Fibroblast of pulmonary artery (primary cell): ENCODE measurements around the gene KIAA0586.
"Not testable (repeated sequence)": the region's sequence is repeated elsewhere in the genome, so short reads cannot be mapped to it uniquely, and the experiment has no call there.

ENCODE experiments used
- DNase-seq: peaks from one replicate; pipeline ENCODE4 v3.0.0-alpha.2; 2010; ENCODE audit warnings: low read depth
- H3K4me3 ChIP-seq: replicated peaks from 2 replicates; pipeline ENCODE4 v1.5.1; 2011; ENCODE audit warnings: low read depth, mild to moderate bottlenecking, control low read depth, low read length, moderate library complexity
- CTCF ChIP-seq: IDR thresholded peaks from 2 replicates; pipeline ENCODE4 v1.5.1; 2011; ENCODE audit warnings: mild to moderate bottlenecking, control low read depth, low read length, inconsistent platforms; ENCODE audit errors: missing control alignments

KIAA0586 gene

DNA sequence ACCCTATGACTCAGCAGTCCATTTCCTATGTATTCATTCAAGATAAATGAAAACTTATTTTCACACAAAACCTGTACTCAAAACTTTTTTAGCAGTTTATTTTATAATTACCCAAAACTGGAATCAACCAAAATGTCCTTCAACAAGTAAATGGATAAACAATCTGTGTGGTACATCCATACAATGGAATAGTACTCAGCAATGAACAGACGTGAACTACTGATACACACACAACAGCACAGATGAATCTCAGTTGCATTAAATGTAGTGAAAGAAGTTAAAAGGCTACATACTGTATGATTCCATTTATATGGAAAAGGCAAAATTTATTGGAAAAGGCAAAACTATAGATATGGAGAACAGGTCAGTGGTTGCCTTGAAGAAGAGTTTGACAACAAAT, 90.1 kb downstream of the KIAA0586 start:
- DNase-seq = no peak
- TF ChIP-seq CTCF = no peak
- H3K4me3 ChIP-seq = no peak overlapping the region

- H3K4me3 ChIP-seq, DNase-seq: not testable (repeated sequence)
Measured at GRCh38 chr14:58525691-58526090, 98.2 kb downstream of the KIAA0586 start.

- peak; percentile 71 for DNase-seq
- H3K4me3 ChIP-seq = no peak overlapping the region
- no peak for TF ChIP-seq CTCF
Measured at GRCh38 chr14:58533446-58533845, 105.9 kb downstream of the KIAA0586 start.

DNA sequence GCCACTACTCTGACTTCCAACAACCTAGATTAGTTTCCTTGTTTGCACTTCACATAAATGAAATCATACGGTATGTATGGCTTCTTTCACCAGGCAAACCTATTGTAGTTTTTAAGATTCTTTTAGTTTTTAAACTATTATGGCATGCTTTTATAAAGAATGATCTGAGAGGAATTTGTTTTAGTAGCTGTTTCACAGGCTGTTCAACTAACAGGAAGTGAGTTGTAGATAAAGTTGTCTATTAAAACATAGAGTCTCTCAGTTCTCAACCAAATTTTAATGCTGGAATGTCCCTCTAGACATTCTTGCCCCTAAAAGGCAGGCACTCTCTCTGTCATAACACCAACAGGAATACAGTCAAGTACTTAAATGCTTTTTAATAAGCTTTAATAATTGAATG, 107.5 kb downstream of the KIAA0586 start:
- DNase-seq = peak; percentile 75
- TF ChIP-seq CTCF = no peak
- H3K4me3 ChIP-seq = no peak overlapping the region

GRCh38 chr14:58537004-58537403, 109.5 kb downstream of the KIAA0586 start:
- TF ChIP-seq CTCF = no peak
- no peak overlapping the region for H3K4me3 ChIP-seq
- DNase-seq = no peak

- no peak for DNase-seq
- no peak overlapping the region for H3K4me3 ChIP-seq
- TF ChIP-seq CTCF = no peak
Measured at GRCh38 chr14:58540749-58541632, 113.5 kb downstream of the KIAA0586 start.

GRCh38 chr14:58541633-58542022, 114.1 kb downstream of the KIAA0586 start:
- no peak for TF ChIP-seq CTCF
- no peak for DNase-seq
- H3K4me3 ChIP-seq = no peak overlapping the region
